NCI-H510A treated with DMSO at 0.1 percent for 48 hours (cell line): ENCODE results near the gene CACNG3.
"Not testable (repeated sequence)": the region's sequence is repeated elsewhere in the genome, so short reads cannot be mapped to it uniquely, and the experiment has no call there.

Source experiments
- DNase-seq: peaks from one replicate; lab custom pipeline; 2025; lab: John Stamatoyannopoulos, UW

CACNG3 gene

GRCh38 chr16:24332582-24333090 lies 76.5 kb downstream of the CACNG3 start:
- DNase-seq: no peak

GRCh38 chr16:24336491-24336890 lies 80.4 kb downstream of the CACNG3 start:
- DNase-seq: no peak

GRCh38 chr16:24337013-24337412 lies 80.9 kb downstream of the CACNG3 start:
- DNase-seq: no peak

GRCh38 chr16:24343829-24344228 lies 87.7 kb downstream of the CACNG3 start:
- not testable (repeated sequence) for DNase-seq

- no peak for DNase-seq
Observed at GRCh38 chr16:24344784-24345183, 88.6 kb downstream of the CACNG3 start.

- no peak for DNase-seq
Observed at GRCh38 chr16:24345704-24346103, 89.6 kb downstream of the CACNG3 start.

- no peak for DNase-seq
Observed at GRCh38 chr16:24346734-24347133, 90.6 kb downstream of the CACNG3 start.

- no peak for DNase-seq
Observed at GRCh38 chr16:24347556-24347955, 91.4 kb downstream of the CACNG3 start.

GRCh38 chr16:24348545-24349290 lies 92.6 kb downstream of the CACNG3 start:
- no peak for DNase-seq

GRCh38 chr16:24349320-24349719 lies 93.2 kb downstream of the CACNG3 start:
- no peak for DNase-seq

- DNase-seq: no peak
Observed at GRCh38 chr16:24352746-24353145, 96.6 kb downstream of the CACNG3 start.

GRCh38 chr16:24353622-24354021 lies 97.5 kb downstream of the CACNG3 start:
- no peak for DNase-seq

- no peak for DNase-seq
Observed at GRCh38 chr16:24357511-24357910, 101.4 kb downstream of the CACNG3 start.

GRCh38 chr16:24358117-24358516 lies 102.0 kb downstream of the CACNG3 start:
- no peak for DNase-seq

- no peak for DNase-seq
Observed at GRCh38 chr16:24359490-24359889, 103.4 kb downstream of the CACNG3 start.

GRCh38 chr16:24360936-24361335 lies 104.8 kb downstream of the CACNG3 start:
- no peak for DNase-seq

- DNase-seq: no peak
Observed at GRCh38 chr16:24364596-24364995, 108.5 kb downstream of the CACNG3 start.

- no peak for DNase-seq
Observed at GRCh38 chr16:24367186-24367710, 111.1 kb downstream of the CACNG3 start.

GRCh38 chr16:24372824-24373223 lies 116.7 kb downstream of the CACNG3 start:
- no peak for DNase-seq

- DNase-seq: no peak
Observed at GRCh38 chr16:24378999-24379398, 122.9 kb downstream of the CACNG3 start.

- DNase-seq: no peak
Observed at GRCh38 chr16:24381470-24382118, 125.5 kb downstream of the CACNG3 start.

- DNase-seq: no peak
Observed at GRCh38 chr16:24382762-24383407, 126.8 kb downstream of the CACNG3 start.

GRCh38 chr16:24394341-24394740 lies 138.2 kb downstream of the CACNG3 start:
- DNase-seq: no peak
